HEK293T (cell line): Measurements from ENCODE around the gene SCYGR2.

Source experiments
- CTCF ChIA-PET: fragments of 350-600 bp; formaldehyde crosslinking; extraction: SDS; loops from one replicate; lab custom pipeline; 2021; ENCODE audit warnings: antibody characterized with exemption, inconsistent platforms; lab: Yijun Ruan, JAX
- POLR2A ChIA-PET: fragments of 350-600 bp; formaldehyde crosslinking; extraction: SDS; loops from one replicate; lab custom pipeline; 2020; ENCODE audit warnings: antibody characterized with exemption, inconsistent platforms; lab: Yijun Ruan, JAX
- DNase-seq: peaks from one replicate; pipeline ENCODE4 v3.0.0; 2012; ENCODE audit warnings: mixed read lengths; ENCODE audit errors: extremely low spot score
- ARNT ChIP-seq: fragments of 450-650 bp; IDR thresholded peaks from 2 replicates; pipeline ENCODE4 v1.6.1; 2017; ENCODE audit warnings: mild to moderate bottlenecking
- BHLHE40 ChIP-seq: fragments of 450-650 bp; IDR thresholded peaks from 2 replicates; pipeline ENCODE4 v1.6.1; 2016; ENCODE audit warnings: mild to moderate bottlenecking, moderate library complexity, borderline replicate concordance
- CTBP1 ChIP-seq: fragments of 450-650 bp; IDR thresholded peaks from 2 replicates; pipeline ENCODE4 v1.6.1; 2016; ENCODE audit warnings: borderline replicate concordance
- ELF4 ChIP-seq: fragments of 450-650 bp; IDR thresholded peaks from 2 replicates; pipeline ENCODE4 v1.6.1; 2017; ENCODE audit warnings: antibody characterized with exemption
- FOXA1 ChIP-seq: fragments of 450-650 bp; IDR thresholded peaks from 2 replicates; pipeline ENCODE4 v1.6.1; 2016; ENCODE audit warnings: mild to moderate bottlenecking
- FOXK2 ChIP-seq: fragments of 450-650 bp; IDR thresholded peaks from 2 replicates; pipeline ENCODE4 v1.6.1; 2016; ENCODE audit warnings: mild to moderate bottlenecking
- FOXM1 ChIP-seq: fragments of 450-650 bp; IDR thresholded peaks from 2 replicates; pipeline ENCODE4 v1.6.1; 2017; ENCODE audit warnings: mild to moderate bottlenecking, borderline replicate concordance
- HDGF ChIP-seq: fragments of 450-650 bp; IDR thresholded peaks from 2 replicates; pipeline ENCODE4 v1.6.1; 2017; ENCODE audit warnings: antibody characterized with exemption, borderline replicate concordance
- L3MBTL2 ChIP-seq: fragments of 450-650 bp; conservative IDR thresholded peaks from 2 replicates; pipeline ENCODE4 v1.6.1; 2016; ENCODE audit warnings: mild to moderate bottlenecking
- LEF1 ChIP-seq: fragments of 450-650 bp; IDR thresholded peaks from 2 replicates; pipeline ENCODE4 v1.6.1; 2017; ENCODE audit warnings: mild to moderate bottlenecking, borderline replicate concordance
- NFRKB ChIP-seq: fragments of 450-650 bp; IDR thresholded peaks from 2 replicates; pipeline ENCODE4 v1.6.1; 2016; ENCODE audit warnings: mild to moderate bottlenecking, moderate library complexity
- PKNOX1 ChIP-seq: fragments of 450-650 bp; IDR thresholded peaks from 2 replicates; pipeline ENCODE4 v1.6.1; 2016
- SP1 ChIP-seq: fragments of 450-650 bp; IDR thresholded peaks from 2 replicates; pipeline ENCODE4 v1.6.1; 2017
- SUZ12 ChIP-seq: fragments of 450-650 bp; IDR thresholded peaks from 2 replicates; pipeline ENCODE4 v1.6.1; 2016; ENCODE audit warnings: mild to moderate bottlenecking
- TARDBP ChIP-seq: fragments of 450-650 bp; IDR thresholded peaks from 2 replicates; pipeline ENCODE4 v1.6.1; 2016
- ZNF384 ChIP-seq: fragments of 450-650 bp; IDR thresholded peaks from 2 replicates; pipeline ENCODE4 v1.6.1; 2016

Gene SCYGR2

GRCh38 chr2:227592694-227593387 lies 5.9 kb upstream of the SCYGR2 start:
- TF ChIP-seq SUZ12 (no peak), FOXM1 (no peak)
- POLR2A ChIA-PET: no interaction called here
- CTCF ChIA-PET: no interaction called here
- no peak for DNase-seq

- ChIA-PET CTCF (interaction anchor here (0.6 kb wide), 1 partner anchor 97 kb away, joined by 3 read pairs; no protein-coding TSS in a partner anchor), POLR2A (no interaction called here)
- TF ChIP-seq FOXA1 (no peak), NFRKB (no peak), PKNOX1 (no peak)
- no peak for DNase-seq
These were observed 2.9 kb upstream of the SCYGR2 start for GRCh38 chr2:227595797-227596196.

- TF ChIP-seq FOXA1 (no peak), SUZ12 (no peak), BHLHE40 (no peak), FOXK2 (no peak), ELF4 (no peak), SP1 (no peak), HDGF (no peak), NFRKB (no peak), CTBP1 (no peak), FOXM1 (no peak), LEF1 (no peak), PKNOX1 (no peak), ARNT (no peak), ZNF384 (no peak), L3MBTL2 (no peak), TARDBP (no peak)
- CTCF ChIA-PET: no interaction called here
- POLR2A ChIA-PET: no interaction called here
- no peak for DNase-seq
These were observed 1.7 kb upstream of the SCYGR2 start for GRCh38 chr2:227597036-227597435.

GRCh38 chr2:227597998-227598397 lies 695 bp upstream of the SCYGR2 start:
- TF ChIP-seq TARDBP (no peak), BHLHE40 (no peak), CTBP1 (no peak), ZNF384 (no peak), FOXK2 (no peak), HDGF (no peak), FOXM1 (no peak), L3MBTL2 (no peak), ARNT (no peak)
- ChIA-PET POLR2A (no interaction called here), CTCF (no interaction called here)
- DNase-seq: no peak

GRCh38 chr2:227602358-227602757 lies 3.7 kb downstream of the SCYGR2 start:
- ChIA-PET CTCF (interaction anchor here (0.7 kb wide), 1 partner anchor 138 kb away, joined by 3 read pairs; no protein-coding TSS in a partner anchor), POLR2A (no interaction called here)
- TF ChIP-seq CTBP1: no peak
- no peak for TF ChIP-seq LEF1
- no peak for TF ChIP-seq BHLHE40
- no peak for TF ChIP-seq ELF4
- TF ChIP-seq TARDBP: no peak
- no peak for TF ChIP-seq PKNOX1
- TF ChIP-seq SUZ12: no peak
- no peak for TF ChIP-seq L3MBTL2
- TF ChIP-seq ZNF384: no peak
- TF ChIP-seq HDGF: no peak
- TF ChIP-seq FOXK2: no peak
- no peak for TF ChIP-seq ARNT
- no peak for TF ChIP-seq FOXA1
- no peak for DNase-seq

- TF ChIP-seq PKNOX1 (no peak), HDGF (no peak), FOXM1 (no peak), ELF4 (no peak), ARNT (no peak), TARDBP (no peak), FOXK2 (no peak), FOXA1 (no peak), ZNF384 (no peak), SP1 (no peak), NFRKB (no peak), BHLHE40 (no peak), LEF1 (no peak), L3MBTL2 (no peak), SUZ12 (no peak), CTBP1 (no peak)
- DNase-seq: no peak
- ChIA-PET CTCF (no interaction called here), POLR2A (no interaction called here)
These were observed 7.8 kb downstream of the SCYGR2 start for GRCh38 chr2:227606476-227606875.
